ENCODE data around the gene CBY2.
A peak's percentile ranks its signal among the peaks of the same experiment; 100 is the strongest.

CBY2 gene

DNA sequence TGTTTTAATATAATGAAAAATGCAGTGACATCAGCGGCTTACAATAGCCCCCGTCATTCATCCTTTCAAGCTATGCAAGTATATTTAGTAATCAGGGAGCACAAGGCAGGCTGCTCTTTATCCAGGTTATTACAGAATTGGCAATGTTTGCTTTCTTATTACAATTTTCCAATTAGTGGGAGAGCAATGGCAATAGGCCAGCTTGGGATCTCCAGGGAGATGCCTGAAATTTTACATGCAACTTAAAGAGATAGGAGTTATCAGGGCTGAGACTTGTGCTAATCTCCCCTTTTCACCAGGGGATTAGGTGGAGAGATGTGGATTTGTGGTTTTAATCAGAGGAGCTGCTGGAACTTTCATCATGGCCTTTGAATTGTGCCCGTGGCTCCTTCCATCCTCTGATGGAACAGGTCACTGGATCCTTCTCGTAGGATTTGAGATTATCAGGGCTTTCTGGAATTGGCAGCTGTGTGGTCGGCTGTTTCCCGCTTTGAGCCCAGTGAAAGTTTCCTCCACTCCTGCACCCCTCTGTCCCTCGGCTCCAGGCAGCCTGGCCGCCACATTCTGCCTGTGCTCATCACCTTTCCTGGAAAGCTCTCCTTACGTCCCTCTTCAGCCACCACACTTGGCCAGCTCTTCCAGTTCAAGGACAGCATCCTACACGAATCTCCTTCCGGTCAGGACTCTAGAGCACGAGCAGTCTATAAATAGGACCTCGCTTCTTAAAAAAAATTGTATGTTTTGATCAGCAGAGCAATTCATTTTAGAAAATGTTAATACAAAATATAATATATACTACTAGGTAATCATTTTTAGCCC, 47.0 kb downstream of the CBY2 start:
- Histone ChIP-seq H3F3A (ENCODE audit: low read depth) (no peaks in the 10 kb centered on the region), H3K4me1 (ENCODE audit: insufficient read depth, low read length, poor library complexity, severe bottlenecking) (no peaks in the 10 kb centered on the region), H3K36me3 (ENCODE audit: insufficient read depth, low read length) (no peaks in the 10 kb centered on the region), H3K9me2 (replicated peaks; ENCODE audit: low read depth, low read length) (no peaks in the 10 kb centered on the region), H3K4me3 (ENCODE audit: low read length, poor library complexity, severe bottlenecking) (no peak overlapping the region), H3K27me3 (ENCODE audit: insufficient read depth, low read length, poor library complexity, severe bottlenecking) (no peaks in the 10 kb centered on the region), H4K20me1 (ENCODE audit: insufficient read depth, low read length, poor library complexity, severe bottlenecking) (no peaks in the 10 kb centered on the region), H3K4me2 (ENCODE audit: low read depth, low read length, poor library complexity, severe bottlenecking) (no peak overlapping the region), H3K9me3 (ENCODE audit: insufficient read depth, low read depth, low read length) (no peaks in the 10 kb centered on the region), H2AFZ (ENCODE audit: low read length) (no peak overlapping the region), H3K9ac (ENCODE audit: low read depth, low read length, poor library complexity, severe bottlenecking) (no peak overlapping the region), H3K79me2 (ENCODE audit: insufficient read depth, low read length) (no peaks in the 10 kb centered on the region)
- TF ChIP-seq, protein P1, sequence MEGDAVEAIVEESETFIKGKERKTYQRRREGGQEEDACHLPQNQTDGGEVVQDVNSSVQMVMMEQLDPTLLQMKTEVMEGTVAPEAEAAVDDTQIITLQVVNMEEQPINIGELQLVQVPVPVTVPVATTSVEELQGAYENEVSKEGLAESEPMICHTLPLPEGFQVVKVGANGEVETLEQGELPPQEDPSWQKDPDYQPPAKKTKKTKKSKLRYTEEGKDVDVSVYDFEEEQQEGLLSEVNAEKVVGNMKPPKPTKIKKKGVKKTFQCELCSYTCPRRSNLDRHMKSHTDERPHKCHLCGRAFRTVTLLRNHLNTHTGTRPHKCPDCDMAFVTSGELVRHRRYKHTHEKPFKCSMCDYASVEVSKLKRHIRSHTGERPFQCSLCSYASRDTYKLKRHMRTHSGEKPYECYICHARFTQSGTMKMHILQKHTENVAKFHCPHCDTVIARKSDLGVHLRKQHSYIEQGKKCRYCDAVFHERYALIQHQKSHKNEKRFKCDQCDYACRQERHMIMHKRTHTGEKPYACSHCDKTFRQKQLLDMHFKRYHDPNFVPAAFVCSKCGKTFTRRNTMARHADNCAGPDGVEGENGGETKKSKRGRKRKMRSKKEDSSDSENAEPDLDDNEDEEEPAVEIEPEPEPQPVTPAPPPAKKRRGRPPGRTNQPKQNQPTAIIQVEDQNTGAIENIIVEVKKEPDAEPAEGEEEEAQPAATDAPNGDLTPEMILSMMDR (conservative IDR thresholded peaks at IDR 0.05; ENCODE audit: low read length), result no peak
- no peak for TF ChIP-seq EZH2phosphoT487 (IDR thresholded peaks at IDR 0.05; ENCODE audit: borderline replicate concordance)

DNA sequence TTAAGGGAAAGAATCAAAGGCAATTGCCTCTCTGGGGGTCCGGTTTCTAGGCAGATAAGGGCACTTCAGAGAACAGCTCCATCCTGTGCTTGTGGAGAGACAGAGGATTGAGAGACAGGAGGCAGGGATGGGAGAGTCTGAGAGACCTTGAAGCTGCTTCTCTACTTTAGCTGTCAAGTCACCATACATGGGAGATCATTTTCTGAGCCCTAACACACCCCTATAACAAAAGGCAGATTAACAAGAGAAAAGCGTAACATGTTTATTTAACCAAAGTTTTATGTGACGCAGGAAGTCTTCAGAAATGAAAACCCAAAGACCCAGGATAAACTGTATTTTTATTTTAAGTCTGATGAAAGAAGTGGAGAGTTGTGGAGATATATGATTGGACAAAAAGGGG, 48.4 kb downstream of the CBY2 start:
- H3K27me3 ChIP-seq (ENCODE audit: insufficient read depth, low read length, poor library complexity, severe bottlenecking), result no peaks in the 10 kb centered on the region
- no peaks in the 10 kb centered on the region for H3K9me2 ChIP-seq (replicated peaks; ENCODE audit: low read depth, low read length)
- H3K4me1 ChIP-seq (ENCODE audit: insufficient read depth, low read length, poor library complexity, severe bottlenecking), result no peaks in the 10 kb centered on the region
- H3K4me3 ChIP-seq (ENCODE audit: low read length, poor library complexity, severe bottlenecking), result no peak overlapping the region
- TF ChIP-seq EZH2phosphoT487 (IDR thresholded peaks at IDR 0.05; ENCODE audit: borderline replicate concordance), result no peak
- TF ChIP-seq, protein P1 (conservative IDR thresholded peaks at IDR 0.05; ENCODE audit: low read length), result no peak
- H3K9ac ChIP-seq (ENCODE audit: low read depth, low read length, poor library complexity, severe bottlenecking), result no peak overlapping the region
- H3K9me3 ChIP-seq (ENCODE audit: insufficient read depth, low read depth, low read length), result no peaks in the 10 kb centered on the region
- H3K4me2 ChIP-seq (ENCODE audit: low read depth, low read length, poor library complexity, severe bottlenecking), result no peak overlapping the region
- no peaks in the 10 kb centered on the region for H3K79me2 ChIP-seq (ENCODE audit: insufficient read depth, low read length)
- no peak overlapping the region for H2AFZ ChIP-seq (ENCODE audit: low read length)
- H3F3A ChIP-seq (ENCODE audit: low read depth), result no peaks in the 10 kb centered on the region
- H4K20me1 ChIP-seq (ENCODE audit: insufficient read depth, low read length, poor library complexity, severe bottlenecking), result no peaks in the 10 kb centered on the region
- H3K36me3 ChIP-seq (ENCODE audit: insufficient read depth, low read length), result no peaks in the 10 kb centered on the region

DNA sequence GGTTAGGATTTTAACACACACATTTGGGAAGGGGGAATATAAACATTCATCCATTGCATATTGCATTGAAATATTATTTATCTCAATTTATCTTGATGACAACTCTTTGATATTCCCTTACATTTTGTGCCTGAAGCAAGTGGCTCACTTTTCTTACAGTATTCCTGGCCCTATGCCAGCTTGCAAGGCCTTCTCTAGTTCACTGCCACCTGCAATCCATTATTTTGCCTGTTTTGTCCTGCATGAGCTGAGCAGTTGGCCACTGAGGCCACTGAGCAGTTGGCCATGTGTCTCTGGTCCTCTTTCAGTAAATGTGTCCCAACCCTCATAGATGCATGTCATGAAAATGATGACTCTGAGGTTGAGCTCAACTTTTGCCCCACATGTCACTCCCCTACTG, 49.8 kb downstream of the CBY2 start:
- TF ChIP-seq EZH2phosphoT487 (IDR thresholded peaks at IDR 0.05; ENCODE audit: borderline replicate concordance), result no peak
- TF ChIP-seq, protein P1 (conservative IDR thresholded peaks at IDR 0.05; ENCODE audit: low read length), result no peak
- Histone ChIP-seq H2AFZ (ENCODE audit: low read length) (0 out of 2 replicates have a peak overlapping the region, but pooled peaks have one; percentile 8), H3K9me3 (ENCODE audit: insufficient read depth, low read depth, low read length) (no peaks in the 10 kb centered on the region), H3K4me3 (ENCODE audit: low read length, poor library complexity, severe bottlenecking) (no peak overlapping the region), H3K79me2 (ENCODE audit: insufficient read depth, low read length) (no peaks in the 10 kb centered on the region), H3F3A (ENCODE audit: low read depth) (no peaks in the 10 kb centered on the region), H3K9ac (ENCODE audit: low read depth, low read length, poor library complexity, severe bottlenecking) (no peak overlapping the region), H3K36me3 (ENCODE audit: insufficient read depth, low read length) (no peaks in the 10 kb centered on the region), H3K4me2 (ENCODE audit: low read depth, low read length, poor library complexity, severe bottlenecking) (no peak overlapping the region), H3K9me2 (replicated peaks; ENCODE audit: low read depth, low read length) (no peaks in the 10 kb centered on the region), H4K20me1 (ENCODE audit: insufficient read depth, low read length, poor library complexity, severe bottlenecking) (no peaks in the 10 kb centered on the region), H3K4me1 (ENCODE audit: insufficient read depth, low read length, poor library complexity, severe bottlenecking) (no peaks in the 10 kb centered on the region), H3K27me3 (ENCODE audit: insufficient read depth, low read length, poor library complexity, severe bottlenecking) (no peaks in the 10 kb centered on the region)

All from Loucy (cell line).